Ishikawa (cell line): ENCODE measurements around the gene CARMIL1.

Experiments
- CEBPB ChIP-seq: IDR thresholded peaks from 2 replicates; pipeline ENCODE4 v1.6.1; 2012
- CREB1 ChIP-seq: IDR thresholded peaks from 2 replicates; pipeline ENCODE4 v1.6.1; 2012; ENCODE audit warnings: low read depth
- EGR1 ChIP-seq: IDR thresholded peaks from 2 replicates; pipeline ENCODE4 v1.6.1; 2012
- EP300 ChIP-seq: IDR thresholded peaks from 2 replicates; pipeline ENCODE4 v1.6.1; 2012; ENCODE audit warnings: borderline replicate concordance
- FOXM1 ChIP-seq: IDR thresholded peaks from 2 replicates; pipeline ENCODE4 v1.6.1; 2012; ENCODE audit warnings: low read depth, borderline replicate concordance
- MAX ChIP-seq: IDR thresholded peaks from 2 replicates; pipeline ENCODE4 v1.6.1; 2012
- NFIC ChIP-seq: IDR thresholded peaks from 2 replicates; pipeline ENCODE4 v1.6.1; 2012
- RAD21 ChIP-seq: IDR thresholded peaks from 2 replicates; pipeline ENCODE4 v1.6.1; 2012; ENCODE audit warnings: low read depth
- REST ChIP-seq: IDR thresholded peaks from 2 replicates; pipeline ENCODE4 v1.6.1; 2012; ENCODE audit warnings: low read depth, mild to moderate bottlenecking
- TAF1 ChIP-seq: IDR thresholded peaks from 2 replicates; pipeline ENCODE4 v1.6.1; 2012; ENCODE audit warnings: low read depth, mild to moderate bottlenecking
- TCF12 ChIP-seq: IDR thresholded peaks from 2 replicates; pipeline ENCODE4 v1.6.1; 2012; ENCODE audit warnings: low read depth
- TEAD4 ChIP-seq: IDR thresholded peaks from 2 replicates; pipeline ENCODE4 v1.6.1; 2012
- USF1 ChIP-seq: IDR thresholded peaks from 2 replicates; pipeline ENCODE4 v1.6.1; 2012
- YY1 ChIP-seq: IDR thresholded peaks from 2 replicates; pipeline ENCODE4 v1.6.1; 2012; ENCODE audit warnings: low read depth
- ZBTB7A ChIP-seq: IDR thresholded peaks from 2 replicates; pipeline ENCODE4 v1.6.1; 2012; ENCODE audit warnings: low read depth

CARMIL1 gene

GRCh38 chr6:25468881-25469280, 189.7 kb downstream of the CARMIL1 start:
- TF ChIP-seq EGR1 (no peak), TEAD4 (no peak), RAD21 (no peak), USF1 (no peak), REST (no peak), YY1 (no peak), NFIC (no peak), MAX (no peak), CREB1 (no peak)

- TF ChIP-seq YY1 (no peak), TAF1 (no peak), CEBPB (no peak), TCF12 (no peak), CREB1 (no peak)
These were observed 190.7 kb downstream of the CARMIL1 start for GRCh38 chr6:25469797-25470388.

- TF ChIP-seq YY1, result no peak
- no peak for TF ChIP-seq USF1
- no peak for TF ChIP-seq TEAD4
- no peak for TF ChIP-seq TAF1
- no peak for TF ChIP-seq FOXM1
- no peak for TF ChIP-seq TCF12
- no peak for TF ChIP-seq NFIC
- no peak for TF ChIP-seq EGR1
- no peak for TF ChIP-seq CEBPB
These were observed 193.1 kb downstream of the CARMIL1 start for GRCh38 chr6:25472306-25472705.

- TF ChIP-seq TAF1 (no peak), NFIC (no peak), TEAD4 (no peak), FOXM1 (no peak), USF1 (no peak), CEBPB (no peak), ZBTB7A (no peak), RAD21 (no peak), MAX (no peak), YY1 (no peak), EP300 (no peak), EGR1 (no peak), REST (no peak)
These were observed 193.7 kb downstream of the CARMIL1 start for GRCh38 chr6:25472906-25473305.

- TF ChIP-seq ZBTB7A (no peak), RAD21 (no peak), EGR1 (no peak), NFIC (no peak), USF1 (no peak), MAX (no peak), TCF12 (no peak), YY1 (no peak), EP300 (no peak), CEBPB (no peak), TAF1 (no peak), FOXM1 (no peak), CREB1 (no peak), REST (no peak), TEAD4 (no peak)
These were observed 194.3 kb downstream of the CARMIL1 start for GRCh38 chr6:25473447-25473846.
